IPS-18c (cell line): Measurements from ENCODE around the gene MYO3A.

ENCODE experiments used
- H3K4me3 ChIP-seq: 2 replicates; pipeline ENCODE4 v1.7.0; 2013; ENCODE audit warnings: low read depth, mild to moderate bottlenecking, low read length, moderate library complexity; ENCODE audit not compliant: insufficient read depth
- H3K9me3 ChIP-seq: one replicate; pipeline ENCODE4 v1.6.1; 2013; ENCODE audit warnings: mild to moderate bottlenecking, low read length, moderate library complexity; ENCODE audit not compliant: control insufficient read depth, insufficient read depth

The MYO3A gene

GRCh38 chr10:26169466-26169865 is 235.4 kb downstream of the MYO3A start:
- Histone ChIP-seq H3K9me3 (no peaks in the 10 kb centered on the region), H3K4me3 (no peak overlapping the region)

GRCh38 chr10:26172131-26172530 is 238.1 kb downstream of the MYO3A start:
- H3K9me3 ChIP-seq = no peaks in the 10 kb centered on the region
- H3K4me3 ChIP-seq = no peak overlapping the region

- Histone ChIP-seq H3K9me3 (no peaks in the 10 kb centered on the region), H3K4me3 (no peak overlapping the region)
Measured at GRCh38 chr10:26173837-26174236, 239.8 kb downstream of the MYO3A start.

GRCh38 chr10:26177341-26177740 is 243.3 kb downstream of the MYO3A start:
- H3K4me3 ChIP-seq = no peak overlapping the region
- no peaks in the 10 kb centered on the region for H3K9me3 ChIP-seq

- no peak overlapping the region for H3K4me3 ChIP-seq
Measured at GRCh38 chr10:26194275-26194674, 260.2 kb downstream of the MYO3A start.

GRCh38 chr10:26197248-26197647 is 263.2 kb downstream of the MYO3A start:
- no peak overlapping the region for H3K4me3 ChIP-seq
- H3K9me3 ChIP-seq = peaks cover 4% of the 10 kb centered on the region

More at GRCh38 chr10:26194275-26194674, 260.2 kb downstream of the MYO3A start:
- H3K9me3 ChIP-seq = peaks cover 4% of the 10 kb centered on the region

- Histone ChIP-seq H3K9me3 (peaks cover 4% of the 10 kb centered on the region), H3K4me3 (no peak overlapping the region)
Measured at GRCh38 chr10:26198119-26198518, 264.1 kb downstream of the MYO3A start.

- peaks cover 4% of the 10 kb centered on the region for H3K9me3 ChIP-seq
Measured at GRCh38 chr10:26199841-26200240, 265.8 kb downstream of the MYO3A start.

GRCh38 chr10:26205223-26205622 is 271.2 kb downstream of the MYO3A start:
- Histone ChIP-seq H3K9me3 (no peaks in the 10 kb centered on the region), H3K4me3 (no peak overlapping the region)

More at GRCh38 chr10:26199841-26200240, 265.8 kb downstream of the MYO3A start:
- H3K4me3 ChIP-seq = no peak overlapping the region

GRCh38 chr10:26211781-26212444 is 277.9 kb downstream of the MYO3A start:
- no peaks in the 10 kb centered on the region for H3K9me3 ChIP-seq
- no peak overlapping the region for H3K4me3 ChIP-seq

GRCh38 chr10:26212511-26212910 is 278.5 kb downstream of the MYO3A start:
- no peak overlapping the region for H3K4me3 ChIP-seq
- H3K9me3 ChIP-seq = no peaks in the 10 kb centered on the region

- Histone ChIP-seq H3K4me3 (0 out of 2 replicates have a peak overlapping the region, but pooled peaks have one; percentile 2), H3K9me3 (no peaks in the 10 kb centered on the region)
Measured at GRCh38 chr10:26213157-26213800, 279.2 kb downstream of the MYO3A start.

- Histone ChIP-seq H3K9me3 (no peaks in the 10 kb centered on the region), H3K4me3 (no peak overlapping the region)
Measured at GRCh38 chr10:26214004-26214403, 280.0 kb downstream of the MYO3A start.

GRCh38 chr10:26214551-26215395 is 280.7 kb downstream of the MYO3A start:
- peak overlapping the region; percentile 70 for H3K4me3 ChIP-seq
- no peaks in the 10 kb centered on the region for H3K9me3 ChIP-seq

GRCh38 chr10:26215396-26215934 is 281.4 kb downstream of the MYO3A start:
- Histone ChIP-seq H3K9me3 (no peaks in the 10 kb centered on the region), H3K4me3 (peak overlapping the region; percentile 70)

- Histone ChIP-seq H3K9me3 (no peaks in the 10 kb centered on the region), H3K4me3 (peak overlapping the region; percentile 70)
Measured at GRCh38 chr10:26215935-26216584, 282.0 kb downstream of the MYO3A start.
